Activated CD8-positive, alpha-beta T cell treated with anti-CD3 and anti-CD28 coated beads, Interleukin-2, amount 10 ng/mL, durations not matched to agents 7 days and 5 days (primary cell): ENCODE data around the gene MBNL2. TPM values are rescaled to one million over a fixed set of nuclear protein-coding genes. Genes with fewer than 3 reads are reported as not detected.

Experiments
- ATAC-seq: fragments of 150-1000 bp; cut with Tn5 transposase; one replicate; pipeline ENCODE4 v1.10.0; 2021; ENCODE audit warnings: moderate library complexity
- CTCF ChIA-PET: fragments of 350-600 bp; sonication (Branson Sonifier 250); formaldehyde crosslinking; loops from one replicate; lab custom pipeline; 2021; ENCODE audit warnings: antibody characterized with exemption; lab: Charles Lee
- POLR2A ChIA-PET: fragments of 350-600 bp; sonication (Branson Sonifier 250); formaldehyde crosslinking; loops from one replicate; lab custom pipeline; 2021; ENCODE audit warnings: antibody characterized with exemption; lab: Charles Lee
- DNase-seq: peaks from one replicate; pipeline ENCODE4 v3.0.0-alpha.2; 2020
- H3K27ac Mint-ChIP-seq: one replicate; pipeline ENCODE4 v1.8.0; 2021; ENCODE audit warnings: mild to moderate bottlenecking, mixed read lengths
- H3K27me3 Mint-ChIP-seq: one replicate; pipeline ENCODE4 v1.8.0; 2021; ENCODE audit warnings: low read depth, mixed read lengths
- H3K36me3 Mint-ChIP-seq: one replicate; pipeline ENCODE4 v1.8.0; 2021; ENCODE audit warnings: low read depth, mixed read lengths
- H3K4me1 Mint-ChIP-seq: one replicate; pipeline ENCODE4 v1.8.0; 2021; ENCODE audit warnings: low read depth, mixed read lengths
- H3K4me3 Mint-ChIP-seq: one replicate; pipeline ENCODE4 v1.8.0; 2021; ENCODE audit warnings: mild to moderate bottlenecking, mixed read lengths
- H3K9me3 Mint-ChIP-seq: one replicate; pipeline ENCODE4 v1.8.0; 2022; ENCODE audit warnings: mixed read lengths; ENCODE audit not compliant: insufficient read depth
- total RNA-seq, 2 experiments: library from RNA; stranded (reverse); gene quantifications; one replicate each; pipeline ENCODE4 v1.2.3, GENCODE V29; 2021

Gene MBNL2
- total RNA-seq, 2 experiments from 2014 or later = 11.6 to 12.3 TPM

DNA sequence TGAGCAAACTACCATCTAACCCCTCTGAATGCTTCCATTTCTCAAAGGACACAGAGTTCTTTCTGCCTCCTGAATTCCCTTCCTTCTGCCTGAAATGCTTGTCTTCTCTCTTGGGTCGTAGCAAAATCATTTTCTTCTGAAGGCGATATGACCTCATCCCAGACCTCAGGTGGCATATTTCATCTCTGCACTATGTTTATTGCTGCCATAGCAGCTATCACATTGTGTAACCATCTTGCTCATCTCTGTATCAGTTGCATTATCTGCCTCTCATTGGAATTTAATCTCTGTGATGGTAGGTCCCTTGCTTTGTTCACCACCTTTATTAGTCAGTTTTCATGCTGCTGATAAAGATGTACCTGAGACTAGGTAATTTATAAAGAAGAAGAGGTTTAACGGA lies 179.3 kb downstream of the MBNL2 start:
- H3K9me3 Mint-ChIP-seq = no peaks in the 10 kb centered on the region
- H3K4me1 Mint-ChIP-seq = no peaks in the 10 kb centered on the region
- no peaks in the 10 kb centered on the region for H3K36me3 Mint-ChIP-seq
- no peak for DNase-seq
- CTCF ChIA-PET = no interaction called here
- no peak overlapping the region for H3K27ac Mint-ChIP-seq
- POLR2A ChIA-PET = no interaction called here
- no peak for ATAC-seq
- H3K27me3 Mint-ChIP-seq = peaks cover 11% of the 10 kb centered on the region
- no peak overlapping the region for H3K4me3 Mint-ChIP-seq

DNA sequence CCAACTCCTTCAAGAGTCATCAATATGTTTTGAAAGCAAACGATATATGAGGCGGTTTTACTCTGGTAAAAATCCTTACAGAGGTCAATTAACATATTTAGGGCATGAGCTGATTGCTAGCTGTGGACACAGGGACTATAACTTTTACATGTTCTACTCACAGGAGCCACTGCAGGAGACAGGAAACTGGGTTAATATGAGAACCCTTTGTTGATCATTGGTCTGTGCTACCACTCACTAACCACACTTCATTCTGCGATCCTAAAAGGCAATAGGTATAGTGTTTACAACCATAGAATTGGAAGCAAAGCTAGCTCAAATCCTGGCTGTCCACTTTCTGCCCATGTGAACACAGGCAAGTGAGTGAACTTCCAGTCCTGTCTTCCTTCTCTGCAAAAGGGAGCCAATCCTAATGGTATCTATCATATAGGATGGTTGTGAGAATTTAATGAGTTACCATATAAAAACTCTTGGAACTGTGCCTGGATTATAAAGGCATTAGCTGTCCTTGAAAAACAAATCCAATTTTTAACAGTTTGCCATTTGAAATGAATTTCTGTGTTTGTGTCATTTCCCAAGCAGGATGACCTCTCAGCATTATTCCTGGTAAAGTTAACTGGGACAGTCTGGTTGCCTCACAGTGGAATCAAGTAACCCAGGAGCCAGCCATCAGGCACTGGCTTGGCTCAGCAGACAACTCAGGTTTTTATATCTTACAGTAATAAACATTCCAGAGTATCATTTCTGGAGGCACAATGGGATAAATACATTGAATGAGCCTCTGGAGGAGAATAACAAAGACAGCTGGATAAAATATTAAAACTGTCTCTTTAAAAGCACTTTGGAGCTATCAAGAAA lies 182.0 kb downstream of the MBNL2 start:
- ChIA-PET POLR2A (no interaction called here), CTCF (interaction anchor here (2.6 kb wide), 1 partner anchor 17 kb away, joined by 7 read pairs; no protein-coding TSS in a partner anchor)
- H3K4me1 Mint-ChIP-seq = no peaks in the 10 kb centered on the region
- H3K9me3 Mint-ChIP-seq = no peaks in the 10 kb centered on the region
- H3K4me3 Mint-ChIP-seq = no peak overlapping the region
- no peak for DNase-seq
- H3K36me3 Mint-ChIP-seq = no peaks in the 10 kb centered on the region
- no peak overlapping the region for H3K27ac Mint-ChIP-seq
- H3K27me3 Mint-ChIP-seq = peaks cover 14% of the 10 kb centered on the region
- no peak for ATAC-seq

DNA sequence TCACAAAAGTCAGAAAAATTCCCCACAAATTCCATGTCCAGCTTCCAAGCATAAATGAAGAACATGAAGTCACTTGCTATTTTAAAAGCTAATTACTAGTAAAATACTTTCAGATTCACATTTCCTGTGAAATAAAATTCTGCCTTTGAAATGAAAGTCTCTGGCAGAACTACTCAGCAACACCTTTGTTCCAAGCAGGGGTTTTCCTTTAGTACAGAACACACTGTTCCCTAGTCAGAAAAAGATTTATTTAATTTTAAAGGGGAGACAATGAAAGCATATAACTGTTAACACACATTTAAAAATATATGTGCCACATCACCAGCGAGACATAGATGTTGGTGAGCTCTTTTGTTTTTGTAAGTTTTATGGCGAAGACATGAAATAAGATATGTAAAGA lies 185.4 kb downstream of the MBNL2 start:
- ATAC-seq (no peak), DNase-seq (no peak)
- H3K27ac Mint-ChIP-seq = no peak overlapping the region
- H3K27me3 Mint-ChIP-seq = peaks cover 12% of the 10 kb centered on the region
- no peak overlapping the region for H3K4me3 Mint-ChIP-seq
- no peaks in the 10 kb centered on the region for H3K9me3 Mint-ChIP-seq
- ChIA-PET CTCF (interaction anchor here (1.0 kb wide), 1 partner anchor 298 kb away, joined by 3 read pairs; no protein-coding TSS in a partner anchor), POLR2A (no interaction called here)
- no peaks in the 10 kb centered on the region for H3K36me3 Mint-ChIP-seq
- H3K4me1 Mint-ChIP-seq = no peaks in the 10 kb centered on the region

DNA sequence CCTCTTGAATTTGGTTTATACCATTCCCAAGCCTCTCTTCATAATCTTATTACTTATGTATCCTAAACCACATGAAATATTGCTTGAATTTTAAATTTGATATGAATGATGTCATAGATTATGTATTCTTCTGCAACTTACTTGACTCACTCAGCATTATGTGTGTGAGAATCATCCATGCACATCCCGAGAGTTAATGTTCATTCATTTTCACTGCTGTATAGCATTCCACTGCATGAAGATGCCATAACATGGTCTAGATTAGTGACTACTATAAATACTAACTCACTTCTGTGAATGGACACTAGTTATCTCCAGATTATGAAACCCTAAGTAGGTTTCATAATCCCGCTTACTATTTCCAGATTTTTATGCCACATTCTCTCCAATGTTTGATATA lies 186.8 kb downstream of the MBNL2 start:
- Mint-ChIP-seq H3K36me3 (no peaks in the 10 kb centered on the region), H3K27ac (no peak overlapping the region), H3K9me3 (no peaks in the 10 kb centered on the region), H3K4me3 (no peak overlapping the region), H3K27me3 (peaks cover 9% of the 10 kb centered on the region), H3K4me1 (no peaks in the 10 kb centered on the region)
- no peak for ATAC-seq
- POLR2A ChIA-PET = no interaction called here
- DNase-seq = no peak
- CTCF ChIA-PET = no interaction called here

DNA sequence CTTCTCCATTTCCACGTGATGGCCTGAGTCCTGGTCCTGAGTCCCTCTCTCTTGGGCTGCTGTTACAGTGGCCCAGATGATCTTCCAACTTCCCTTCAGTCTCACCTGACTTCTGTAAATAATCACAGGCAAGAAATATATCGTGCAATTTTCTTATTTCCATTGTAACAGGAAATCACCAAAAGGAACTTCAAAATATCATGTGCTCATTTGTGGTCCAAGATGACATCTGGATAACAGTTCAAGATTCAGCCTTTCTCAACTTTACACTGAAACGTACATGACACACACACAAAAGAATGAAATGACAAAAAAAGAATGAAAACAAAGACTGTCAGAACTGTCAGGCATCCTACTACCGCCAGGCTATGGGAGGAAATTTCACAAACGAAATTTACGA lies 189.9 kb downstream of the MBNL2 start:
- H3K27me3 Mint-ChIP-seq = peaks cover 5% of the 10 kb centered on the region
- H3K36me3 Mint-ChIP-seq = no peaks in the 10 kb centered on the region
- no peaks in the 10 kb centered on the region for H3K4me1 Mint-ChIP-seq
- H3K9me3 Mint-ChIP-seq = no peaks in the 10 kb centered on the region
- CTCF ChIA-PET = no interaction called here
- H3K27ac Mint-ChIP-seq = no peak overlapping the region
- POLR2A ChIA-PET = no interaction called here
- no peak for ATAC-seq
- no peak overlapping the region for H3K4me3 Mint-ChIP-seq
- DNase-seq = no peak

DNA sequence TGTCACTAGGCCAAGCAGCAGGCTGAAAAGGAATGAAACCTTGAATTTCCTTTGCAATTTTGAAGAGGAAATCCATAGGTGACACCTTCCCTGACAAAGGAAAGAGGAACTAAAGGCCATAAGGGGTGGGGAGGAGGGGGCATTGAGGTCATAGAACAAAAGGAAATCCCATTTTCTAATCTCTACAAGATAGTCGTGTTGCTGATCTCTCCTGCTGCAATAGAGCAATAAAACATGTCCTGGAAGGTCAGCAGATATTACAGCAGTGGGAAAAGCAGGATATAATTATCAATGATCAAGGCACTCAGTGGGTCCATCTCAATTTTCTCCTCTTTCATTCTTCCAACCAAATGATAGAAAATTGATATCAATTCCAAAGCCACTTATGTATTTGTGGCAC lies 191.6 kb downstream of the MBNL2 start:
- ChIA-PET POLR2A (no interaction called here), CTCF (no interaction called here)
- no peaks in the 10 kb centered on the region for H3K36me3 Mint-ChIP-seq
- no peaks in the 10 kb centered on the region for H3K4me1 Mint-ChIP-seq
- DNase-seq (no peak), ATAC-seq (no peak)
- H3K9me3 Mint-ChIP-seq = no peaks in the 10 kb centered on the region
- no peak overlapping the region for H3K27ac Mint-ChIP-seq
- peaks cover 4% of the 10 kb centered on the region for H3K27me3 Mint-ChIP-seq
- no peak overlapping the region for H3K4me3 Mint-ChIP-seq

DNA sequence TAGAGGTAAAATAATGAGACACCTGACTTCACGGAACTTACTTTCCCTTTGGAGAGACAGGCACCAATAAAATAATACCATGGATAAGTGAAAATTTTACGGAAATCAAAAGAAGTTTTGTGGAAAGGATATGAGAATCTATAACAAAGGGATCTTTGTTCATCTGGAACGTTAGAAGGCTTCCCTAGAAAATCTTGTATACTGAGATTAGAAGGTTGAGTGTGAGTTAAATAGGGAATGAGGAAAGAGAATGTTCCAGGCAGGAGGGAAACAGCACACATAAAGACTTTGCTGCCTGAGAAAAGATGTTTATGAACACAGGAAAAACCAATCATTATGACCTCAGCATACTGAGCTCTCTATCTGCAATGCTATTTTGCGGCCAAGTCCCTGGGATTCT lies 192.3 kb downstream of the MBNL2 start:
- CTCF ChIA-PET = interaction anchor here (2.0 kb wide), 1 partner anchor 305 kb away, joined by 7 read pairs; no protein-coding TSS in a partner anchor
- H3K4me3 Mint-ChIP-seq = no peak overlapping the region
- ATAC-seq = no peak
- H3K27me3 Mint-ChIP-seq = peaks cover 2% of the 10 kb centered on the region
- POLR2A ChIA-PET = no interaction called here
- DNase-seq = no peak
- no peaks in the 10 kb centered on the region for H3K36me3 Mint-ChIP-seq
- no peaks in the 10 kb centered on the region for H3K9me3 Mint-ChIP-seq
- H3K27ac Mint-ChIP-seq = no peak overlapping the region
- no peaks in the 10 kb centered on the region for H3K4me1 Mint-ChIP-seq

DNA sequence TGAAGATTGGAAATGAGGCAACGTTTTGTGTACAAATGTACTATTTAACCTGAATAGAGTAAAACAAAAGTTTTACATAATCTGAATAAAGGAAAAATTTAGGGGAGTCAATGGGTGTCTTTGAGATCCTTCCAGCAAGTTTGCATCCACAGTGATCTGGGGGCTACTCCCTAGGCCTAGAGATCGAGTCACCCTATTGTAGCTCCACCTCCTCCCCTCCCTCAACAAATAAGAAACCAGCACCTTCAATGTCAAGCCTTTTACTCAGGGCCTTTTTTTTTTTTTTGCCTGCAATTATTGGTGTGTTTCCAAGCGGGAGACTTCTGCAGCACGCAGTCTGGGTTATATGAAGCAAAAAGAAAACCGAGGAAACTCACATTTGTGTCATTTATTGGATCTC lies 195.6 kb downstream of the MBNL2 start:
- Mint-ChIP-seq H3K27me3 (peaks cover 3% of the 10 kb centered on the region), H3K27ac (no peak overlapping the region), H3K36me3 (no peaks in the 10 kb centered on the region), H3K9me3 (no peaks in the 10 kb centered on the region), H3K4me1 (no peaks in the 10 kb centered on the region), H3K4me3 (no peak overlapping the region)
- ATAC-seq (no peak), DNase-seq (no peak)
- POLR2A ChIA-PET = no interaction called here
- CTCF ChIA-PET = no interaction called here

DNA sequence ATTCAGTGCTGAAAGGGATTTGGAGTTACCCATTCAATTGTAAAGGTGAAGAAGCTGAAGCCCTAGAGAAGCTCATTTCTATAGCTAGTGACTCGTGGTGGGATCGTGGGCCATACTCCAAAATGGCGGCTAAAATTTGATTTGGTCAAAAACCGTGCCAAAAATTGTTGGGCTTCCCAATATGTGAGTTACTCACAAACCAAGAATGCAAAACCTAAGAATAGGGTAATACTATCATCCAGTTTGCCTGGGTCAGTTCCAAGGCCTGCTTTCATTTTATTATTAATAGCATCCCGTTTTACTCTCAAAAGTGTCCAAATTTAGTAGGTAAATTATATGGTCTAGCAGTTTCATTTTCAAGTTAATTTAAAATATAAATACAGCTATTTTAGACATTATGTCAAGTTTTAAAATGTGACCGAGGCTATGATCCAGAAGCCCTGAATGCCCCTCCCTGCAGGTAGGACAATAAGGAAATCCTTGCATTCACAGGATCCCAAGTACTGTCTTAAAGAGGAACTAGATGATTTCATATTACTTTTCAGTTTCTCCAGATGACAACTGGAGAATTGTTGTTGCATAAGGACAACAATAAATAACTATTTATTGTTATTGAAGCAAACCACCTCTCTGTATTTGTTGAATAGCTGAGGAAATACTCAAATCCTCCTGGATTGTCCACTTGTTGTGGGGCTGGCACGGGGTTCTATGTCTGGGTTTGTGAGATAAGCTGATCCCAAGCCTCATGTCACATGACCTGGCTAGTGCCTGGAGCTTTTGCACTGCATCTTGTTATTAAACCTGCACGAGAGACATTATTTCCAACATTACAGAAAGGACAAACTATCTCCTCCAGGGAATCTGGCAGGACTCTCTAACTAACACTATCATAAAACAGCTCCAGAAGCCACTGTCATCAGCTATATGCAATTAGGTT lies 200.3 kb downstream of the MBNL2 start:
- ChIA-PET CTCF (interaction anchor here (1.2 to 1.4 kb wide), 2 partner anchors 9 to 10 kb away, joined by 4 read pairs; no protein-coding TSS in a partner anchor), POLR2A (no interaction called here)
- ATAC-seq = no peak
- Mint-ChIP-seq H3K36me3 (no peaks in the 10 kb centered on the region), H3K4me1 (no peaks in the 10 kb centered on the region), H3K9me3 (no peaks in the 10 kb centered on the region), H3K27ac (no peak overlapping the region), H3K27me3 (peaks cover 12% of the 10 kb centered on the region), H3K4me3 (no peak overlapping the region)
- DNase-seq = no peak

DNA sequence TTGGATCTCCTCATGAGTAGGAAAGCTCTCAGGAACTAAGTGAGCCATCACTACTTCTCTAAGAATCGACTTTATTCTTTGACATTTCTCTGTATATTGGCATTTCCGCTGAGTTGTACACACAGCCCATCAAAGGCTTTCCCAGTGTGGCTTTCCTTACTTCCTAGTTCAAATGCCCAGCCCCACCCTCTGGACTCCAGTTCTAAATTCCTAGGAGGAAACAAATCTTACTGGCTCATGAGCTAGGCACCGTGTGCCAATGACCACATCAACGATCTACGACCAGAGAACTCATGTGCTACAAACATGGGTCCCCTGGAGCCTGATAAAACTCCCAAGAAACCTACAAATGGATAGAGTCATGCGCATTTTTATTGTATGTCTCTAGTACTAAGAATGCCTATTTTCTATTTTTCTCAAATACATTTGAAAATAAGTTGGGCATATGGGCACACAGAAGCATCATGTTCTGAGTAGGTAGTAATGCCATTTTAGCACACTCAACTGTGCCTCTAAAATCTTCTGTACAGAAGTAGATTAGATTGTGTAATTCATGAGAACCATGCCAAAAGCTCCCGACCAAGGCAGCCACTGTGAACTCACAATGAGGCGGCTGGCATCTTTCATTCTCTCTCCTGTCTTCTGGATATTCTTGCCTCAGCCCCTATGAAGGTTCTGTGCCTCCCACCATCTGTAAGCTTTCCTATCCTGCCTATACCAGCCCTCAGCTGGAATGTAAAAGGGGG lies 201.3 kb downstream of the MBNL2 start:
- CTCF ChIA-PET = interaction anchor here (1.4 kb wide), 1 partner anchor 9 kb away, joined by 4 read pairs; no protein-coding TSS in a partner anchor
- H3K36me3 Mint-ChIP-seq = no peaks in the 10 kb centered on the region
- no peak overlapping the region for H3K4me3 Mint-ChIP-seq
- no peak overlapping the region for H3K27ac Mint-ChIP-seq
- DNase-seq = no peak
- no peaks in the 10 kb centered on the region for H3K9me3 Mint-ChIP-seq
- ATAC-seq = no peak
- POLR2A ChIA-PET = no interaction called here
- peaks cover 12% of the 10 kb centered on the region for H3K27me3 Mint-ChIP-seq
- no peaks in the 10 kb centered on the region for H3K4me1 Mint-ChIP-seq

DNA sequence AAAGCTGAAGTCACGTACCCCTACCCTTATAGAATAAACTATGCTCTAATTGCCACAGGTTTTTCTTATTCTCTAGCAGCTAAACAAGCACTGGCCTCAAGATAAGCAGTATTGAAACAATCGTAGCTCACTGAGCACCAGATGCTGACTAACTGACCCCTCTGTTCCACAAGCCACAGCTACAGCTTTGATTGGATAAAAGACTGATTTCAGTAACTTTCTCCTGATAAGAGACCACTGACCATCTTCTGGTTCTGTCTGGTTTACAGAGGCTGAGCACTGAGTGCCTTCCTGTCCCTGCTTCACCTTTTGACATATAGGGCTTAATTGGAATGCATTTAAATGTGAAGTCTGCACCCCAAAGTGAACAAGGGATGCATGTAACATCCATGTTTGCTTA lies 203.5 kb downstream of the MBNL2 start:
- H3K4me3 Mint-ChIP-seq = no peak overlapping the region

More for the DNA sequence above, 203.5 kb downstream of the MBNL2 start:
- Mint-ChIP-seq H3K4me1 (no peaks in the 10 kb centered on the region), H3K36me3 (no peaks in the 10 kb centered on the region), H3K27ac (no peak overlapping the region), H3K27me3 (peaks cover 14% of the 10 kb centered on the region), H3K9me3 (no peaks in the 10 kb centered on the region)
- CTCF ChIA-PET = no interaction called here
- DNase-seq (no peak), ATAC-seq (no peak)
- POLR2A ChIA-PET = no interaction called here
